K562 (cell line): ENCODE results near the gene XBP1. TPM values are rescaled to one million over a fixed set of nuclear protein-coding genes. Genes with fewer than 3 reads are reported as not detected.

Experiments used
- ATAC-seq: fragments of 200-7000 bp; cut with Tn5 transposase; 3 replicates; pipeline ENCODE4 v1.9.1; 2020; ENCODE audit warnings: moderate library complexity
- BruUV-seq: library from RNA; stranded (reverse); fragments of 400-500 nt; replicated peaks from 2 replicates; lab custom pipeline; 2021; lab: Mats Ljungman, UMichigan
- CTCF ChIA-PET: fragments of 300-600 bp; formaldehyde crosslinking; extraction: SDS; loops from one replicate; lab custom pipeline; 2021; ENCODE audit warnings: low intra/inter-chr PET ratio; lab: Yijun Ruan, JAX
- POLR2A ChIA-PET: fragments of 300-600, 350-650 bp; sonication (Branson Sonifier 250); formaldehyde crosslinking; extraction: SDS; loops from one replicate; lab custom pipeline; 2021; ENCODE audit warnings: antibody characterized with exemption, inconsistent platforms; lab: Yijun Ruan, JAX
- DNase-seq, 4 experiments: peaks; one replicate each; pipeline versions ENCODE4 v3.0.0 to v3.0.0-alpha.2; 2011 to 2018; ENCODE audit warnings: low spot score in 3 of 4, mixed read lengths in 3 of 4; ENCODE audit errors: extremely low read depth in 1 of 4
- FAIRE-seq: peaks from 2 replicates; lab custom pipeline; 2011; peaks lifted over from hg19 to GRCh38; lab: Jason Lieb, UNC
- H2AFZ ChIP-seq: 2 replicates; pipeline ENCODE4 v1.6.0; 2011; ENCODE audit warnings: low read depth, low read length, control low read depth, inconsistent platforms
- H3K27ac ChIP-seq: fragments of 200-600 bp; 3 replicates; pipeline ENCODE4 v1.8.0; 2011; ENCODE audit warnings: low read depth, mild to moderate bottlenecking, control low read depth, inconsistent platforms, low read length, moderate library complexity, mixed read lengths; ENCODE audit errors: extremely low read depth
- H3K27me3 ChIP-seq, 2 experiments: fragments of 300-600 bp in 1 of 2; 2 replicates in 1 of 2; 3 replicates in 1 of 2; pipeline versions ENCODE4 v1.6.0 to v1.8.0; 2011; ENCODE audit warnings: inconsistent platforms in 2 of 2, low read length in 2 of 2, mild to moderate bottlenecking in 1 of 2, mixed read lengths in 1 of 2, moderate library complexity in 1 of 2; ENCODE audit not compliant: control insufficient read depth in 2 of 2, insufficient read depth in 2 of 2
- H3K36me3 ChIP-seq: fragments of 300-600 bp; 3 replicates; pipeline ENCODE4 v1.8.0; 2011; ENCODE audit warnings: mild to moderate bottlenecking, low read length, inconsistent platforms; ENCODE audit not compliant: control insufficient read depth, insufficient read depth
- H3K4me1 ChIP-seq, 2 experiments: fragments of 200-600 bp in 1 of 2; replicated peaks in 1 of 2; 2 replicates in 1 of 2; 3 replicates in 1 of 2; pipeline versions ENCODE4 v1.5.1 to v1.8.0; 2011; ENCODE audit warnings: inconsistent platforms in 2 of 2, low read length in 2 of 2, mild to moderate bottlenecking in 1 of 2, mixed read lengths in 1 of 2, moderate library complexity in 1 of 2; ENCODE audit not compliant: control insufficient read depth in 2 of 2, insufficient read depth in 2 of 2
- H3K4me2 ChIP-seq: 2 replicates; pipeline ENCODE4 v1.6.1; 2011; ENCODE audit warnings: low read length, control low read depth, inconsistent platforms, mixed read lengths; ENCODE audit not compliant: insufficient read depth
- H3K4me3 ChIP-seq: fragments of 200-600 bp; sonication (generic), shearing (Covaris generic); 2 replicates; pipeline ENCODE4 v1.5.1; 2016; ENCODE audit warnings: control low read depth, inconsistent platforms
- H3K79me2 ChIP-seq: fragments of 200-600 bp; 3 replicates; pipeline ENCODE4 v1.8.0; 2011; ENCODE audit warnings: low read length, inconsistent platforms; ENCODE audit not compliant: control insufficient read depth, insufficient read depth
- H3K9ac ChIP-seq, 2 experiments: 2 replicates each; pipeline versions ENCODE4 v1.6.0 to v1.6.1; 2011; ENCODE audit warnings: low read depth in 2 of 2, low read length in 2 of 2, control low read depth in 1 of 2, inconsistent platforms in 1 of 2, mild to moderate bottlenecking in 1 of 2, mixed read lengths in 1 of 2; ENCODE audit not compliant: insufficient read depth in 1 of 2
- H3K9me1 ChIP-seq: one replicate; pipeline ENCODE4 v1.6.0; 2011; ENCODE audit warnings: inconsistent platforms, mild to moderate bottlenecking, low read length, moderate library complexity; ENCODE audit not compliant: control insufficient read depth, insufficient read depth
- H3K9me3 ChIP-seq: replicated peaks from 2 replicates; pipeline ENCODE4 v1.5.1; 2011; ENCODE audit warnings: low read depth, low read length, inconsistent platforms; ENCODE audit not compliant: control insufficient read depth, insufficient read depth
- H4K20me1 ChIP-seq: replicated peaks from 2 replicates; pipeline ENCODE4 v1.6.1; 2011; ENCODE audit warnings: low read length, inconsistent platforms, mixed read lengths; ENCODE audit not compliant: control insufficient read depth, insufficient read depth
- EP300 ChIP-seq: IDR thresholded peaks from 2 replicates; pipeline ENCODE4 v1.6.1; 2012; ENCODE audit warnings: low read length, improper control_type of control experiment
- GATA2 ChIP-seq: sonication (generic); formaldehyde crosslinking; IDR thresholded peaks from 2 replicates; pipeline ENCODE4 v1.4.0; 2020; ENCODE audit warnings: mild to moderate bottlenecking, missing genetic modification reagents
- GTF2A2 ChIP-seq: IDR thresholded peaks from 2 replicates; pipeline ENCODE4 v1.6.1; 2016; ENCODE audit warnings: mild to moderate bottlenecking, missing genetic modification characterization, missing compliant biosample characterization
- HMG20A ChIP-seq: fragments of 450-650 bp; formaldehyde crosslinking; conservative IDR thresholded peaks from 2 replicates; pipeline ENCODE4 v1.4.0; 2020; ENCODE audit warnings: mild to moderate bottlenecking, mixed read lengths
- MAFF ChIP-seq: IDR thresholded peaks from 2 replicates; pipeline ENCODE4 v1.6.1; 2012; ENCODE audit warnings: low read length, improper control_type of control experiment
- PATZ1 ChIP-seq: fragments of 250-450 bp; sonication (Bioruptor Pico); IDR thresholded peaks from 2 replicates; pipeline ENCODE4 v1.5.0; 2020; ENCODE audit warnings: mild to moderate bottlenecking, borderline replicate concordance
- ZBTB34 ChIP-seq: fragments of 250-450 bp; sonication (Bioruptor Pico); IDR thresholded peaks from 2 replicates; pipeline ENCODE4 v1.8.0; 2021; ENCODE audit warnings: mild to moderate bottlenecking, moderate library complexity
- ZFP91 ChIP-seq: sonication (generic); formaldehyde crosslinking; IDR thresholded peaks from 2 replicates; pipeline ENCODE4 v1.8.0; 2022; ENCODE audit warnings: mild to moderate bottlenecking, missing genetic modification reagents
- ZNF512 ChIP-seq: IDR thresholded peaks from 2 replicates; pipeline ENCODE4 v1.6.1; 2016; ENCODE audit warnings: missing genetic modification characterization, missing compliant biosample characterization
- ZNF609 ChIP-seq: sonication (generic); formaldehyde crosslinking; IDR thresholded peaks from 2 replicates; pipeline ENCODE4 v1.8.1; 2023; ENCODE audit warnings: missing genetic modification reagents, mild to moderate bottlenecking, borderline replicate concordance
- WGBS: fragments of 100-300 bp; shearing (Covaris generic); methylation state at CpG from one replicate; pipeline ENCODE4 v1.1.6; 2016; ENCODE audit warnings: low coverage, mixed read lengths; ENCODE audit not compliant: insufficient coverage; ENCODE audit errors: missing lambda C conversion rate; 5-methylcytosine and 5-hydroxymethylcytosine counted together
- in situ Hi-C: fragments of 300-500 bp; cut with MboI; formaldehyde crosslinking; loops from 4 replicates; pipeline ENCODE4 v1.15.0; 2018; ENCODE audit warnings: inconsistent platforms, mixed read lengths
- intact Hi-C: fragments of 100-400 bp; cut with micrococcal nuclease; formaldehyde crosslinking; loops from 2 replicates; pipeline ENCODE4 v1.14.2; 2022
- polyA plus RNA-seq, 8 experiments: library from polyadenylated mRNA; depleted of rRNA in 4 of 8; stranded (reverse) in 5 of 8; unstranded in 3 of 8; fragments of >200 nt; fragmentation: Nextera tagmentation in 2 of 8; fragmentation: Illumina TruSeq in 1 of 8; extraction: Ambion mirVana in 2 of 8; extraction: Trizol in 1 of 8; gene quantifications; 2 replicates each; pipeline versions ENCODE4 v1.2.1 to v1.2.3, GENCODE V29; 2011 to 2014; ENCODE audit warnings: inconsistent platforms in 1 of 8, missing spikeins in 1 of 8
- total RNA-seq, 7 experiments: library from RNA; depleted of rRNA in 6 of 7; stranded (reverse); fragments of >200 nt in 6 of 7; fragmentation: Illumina TruSeq in 2 of 7; extraction: Trizol in 2 of 7; gene quantifications; 2 replicates each; pipeline versions ENCODE4 v1.2.1 to v1.2.3, GENCODE V29; 2011 to 2021; ENCODE audit warnings: low replicate concordance in 1 of 7

The XBP1 gene
- total and polyA plus RNA-seq, 9 of the 15 experiments (the other 6 are each of a cell fraction or from before 2014, with no cell fraction given), result 25.0 to 218 (median 94.6) TPM

- Histone ChIP-seq H3K4me2 (no peak overlapping the region), H3K4me1 (peaks cover 11 to 13% of the 10 kb centered on the region in 2 experiments; a peak in 4 of 5 replicates), H3K9me1 (no peaks in the 10 kb centered on the region)
- TF ChIP-seq ZNF609, result no peak
- TF ChIP-seq EP300, result no peak
- no peak for TF ChIP-seq PATZ1 (CRISPR knock-in tag)
- TF ChIP-seq GATA2 (CRISPR knock-in tag), result no peak
- TF ChIP-seq GTF2A2 (tag), result no peak
- no peak for TF ChIP-seq ZBTB34
- peak; percentile 71 for TF ChIP-seq MAFF
- TF ChIP-seq ZNF512, result no peak
- no peak for TF ChIP-seq ZFP91 (CRISPR knock-in tag)
- no peak for TF ChIP-seq HMG20A
These were observed 12.1 kb upstream of the XBP1 start for GRCh38 chr22:28812516-28812915.

More at GRCh38 chr22:28812516-28812915, 12.1 kb upstream of the XBP1 start:
- in situ Hi-C loops (no loop called here), intact Hi-C loops (no loop called here)
- DNase-seq, result no peak
- Histone ChIP-seq H3K36me3 (no peaks in the 10 kb centered on the region), H2AFZ (no peak overlapping the region), H3K27ac (no peak overlapping the region), H3K9me3 (no peaks in the 10 kb centered on the region), H3K9ac (no peak overlapping the region), H3K4me3 (no peak overlapping the region), H3K27me3 (no peaks in the 10 kb centered on the region), H3K79me2 (no peaks in the 10 kb centered on the region), H4K20me1 (no peaks in the 10 kb centered on the region)
- POLR2A ChIA-PET, result interaction anchor here (0.6 to 3.5 kb wide), 5 partner anchors 9 to 95 kb away, joined by 3 to 21 read pairs (median 4); partner anchors contain the start of gene XBP1
- CTCF ChIA-PET, result no interaction called here
- no peak for FAIRE-seq
- BruUV-seq, result no TSS peak
- no peak for ATAC-seq
- WGBS, result 51% methylated on average over 4 of the region's 5 CpGs
